Liver (tissue), 9 donors: ENCODE data around the gene L1TD1. TPM values are rescaled to one million over a fixed set of nuclear protein-coding genes. Genes with fewer than 3 reads are reported as not detected.

ENCODE experiments used
- DNase-seq: peaks from one replicate; pipeline ENCODE4 v3.0.0-alpha.2; 2017; ENCODE audit warnings: low spot score
- H3K27ac ChIP-seq, 2 donors: one replicate each; pipeline ENCODE4 v1.7.0; 2013; ENCODE audit warnings: inconsistent platforms in 2 of 2, low read length in 2 of 2, control low read depth in 1 of 2, low read depth in 1 of 2, mild to moderate bottlenecking in 1 of 2
- H3K27me3 ChIP-seq, 4 donors: one replicate each; pipeline versions ENCODE4 v1.6.1 to v1.7.0; 2013; ENCODE audit warnings: low read length in 3 of 4, inconsistent platforms in 1 of 4, mild to moderate bottlenecking in 1 of 4, moderate library complexity in 1 of 4; ENCODE audit not compliant: control insufficient read depth in 4 of 4, insufficient read depth in 4 of 4
- H3K36me3 ChIP-seq, 4 donors: one replicate each; pipeline versions ENCODE4 v1.6.1 to v1.7.0; 2013; ENCODE audit warnings: low read length in 3 of 4, mild to moderate bottlenecking in 3 of 4, low read depth in 1 of 4, moderate library complexity in 1 of 4; ENCODE audit not compliant: control insufficient read depth in 4 of 4, insufficient read depth in 3 of 4
- H3K4me1 ChIP-seq, 4 donors: one replicate each; pipeline versions ENCODE4 v1.6.1 to v1.7.0; 2013; ENCODE audit warnings: low read length in 3 of 4, mild to moderate bottlenecking in 3 of 4, moderate library complexity in 1 of 4; ENCODE audit not compliant: control insufficient read depth in 4 of 4, insufficient read depth in 4 of 4
- H3K4me3 ChIP-seq, 3 donors: one replicate each; pipeline versions ENCODE4 v1.6.1 to v1.7.0; 2013; ENCODE audit warnings: low read length in 3 of 3, control low read depth in 1 of 3, low read depth in 1 of 3, mild to moderate bottlenecking in 1 of 3
- H3K9ac ChIP-seq, 2 donors: one replicate each; pipeline ENCODE4 v1.7.0; 2013; ENCODE audit warnings: low read length in 2 of 2, mild to moderate bottlenecking in 2 of 2, moderate library complexity in 2 of 2, control low read depth in 1 of 2, low read depth in 1 of 2
- H3K9me3 ChIP-seq, 4 donors: one replicate each; pipeline versions ENCODE4 v1.6.1 to v1.7.0; 2013; ENCODE audit warnings: low read length in 3 of 4; ENCODE audit not compliant: control insufficient read depth in 4 of 4
- EGR1 ChIP-seq, 2 donors: IDR thresholded peaks; 2 replicates each; pipeline ENCODE4 v1.6.1; 2016 to 2018; ENCODE audit warnings: antibody characterized with exemption in 2 of 2, low read depth in 2 of 2
- FOXA1 ChIP-seq: IDR thresholded peaks from 2 replicates; pipeline ENCODE4 v1.6.1; 2016; ENCODE audit warnings: antibody characterized with exemption
- FOXA2 ChIP-seq: IDR thresholded peaks from 2 replicates; pipeline ENCODE4 v1.6.1; 2016; ENCODE audit warnings: antibody characterized with exemption
- HNF4A ChIP-seq, 2 donors: conservative IDR thresholded peaks; 2 replicates each; pipeline ENCODE4 v1.6.1; 2016; ENCODE audit warnings: antibody characterized with exemption in 2 of 2, mild to moderate bottlenecking in 2 of 2
- JUND ChIP-seq, 2 donors: IDR thresholded peaks; 2 replicates each; pipeline ENCODE4 v1.6.1; 2016; ENCODE audit warnings: antibody characterized with exemption in 2 of 2
- NR2F2 ChIP-seq: IDR thresholded peaks from 2 replicates; pipeline ENCODE4 v1.6.1; 2016; ENCODE audit warnings: antibody characterized with exemption
- SP1 ChIP-seq: IDR thresholded peaks from 2 replicates; pipeline ENCODE4 v1.6.1; 2018; ENCODE audit warnings: antibody characterized with exemption, mild to moderate bottlenecking
- YY1 ChIP-seq: IDR thresholded peaks from 2 replicates; pipeline ENCODE4 v1.6.1; 2016; ENCODE audit warnings: antibody characterized with exemption, mild to moderate bottlenecking
- WGBS: extraction: QIAGEN DNeasy Blood & Tissue Kit; methylation state at CpG from one replicate; pipeline ENCODE4 v1.1.7; 2013; 5-methylcytosine and 5-hydroxymethylcytosine counted together
- polyA plus RNA-seq, 2 donors: library from polyadenylated mRNA; stranded (reverse) in 1 of 2; unstranded in 1 of 2; fragments of 200-250 nt in 1 of 2; fragments of >200 nt in 1 of 2; fragmentation: Nextera tagmentation in 1 of 2; extraction: Ambion mirVana in 1 of 2; gene quantifications; one replicate each; pipeline versions ENCODE4 v1.2.1 to v1.2.3, GENCODE V29; 2013 to 2015
- total RNA-seq, 2 donors: library from RNA; depleted of rRNA; stranded (reverse); fragments of >200 nt; gene quantifications; one replicate each; pipeline ENCODE4 v1.2.3, GENCODE V29; 2014
- TF ChIP-seq, protein P1 (sequence below): IDR thresholded peaks from 2 replicates; pipeline ENCODE4 v1.6.1; 2016; ENCODE audit warnings: antibody characterized with exemption, mild to moderate bottlenecking
- TF ChIP-seq, protein P2 (sequence below): IDR thresholded peaks from 2 replicates; pipeline ENCODE4 v1.6.1; 2016; ENCODE audit warnings: antibody characterized with exemption
- donor health status: healthy.
- donor health status: healthy.
- donor health status: healthy.
- donor health status: healthy.
- donor health status: healthy.

L1TD1 gene
- total and polyA plus RNA-seq, 4 donors, result under 0.01 to 0.14 (median 0.01) TPM; not detected in 1

DNA sequence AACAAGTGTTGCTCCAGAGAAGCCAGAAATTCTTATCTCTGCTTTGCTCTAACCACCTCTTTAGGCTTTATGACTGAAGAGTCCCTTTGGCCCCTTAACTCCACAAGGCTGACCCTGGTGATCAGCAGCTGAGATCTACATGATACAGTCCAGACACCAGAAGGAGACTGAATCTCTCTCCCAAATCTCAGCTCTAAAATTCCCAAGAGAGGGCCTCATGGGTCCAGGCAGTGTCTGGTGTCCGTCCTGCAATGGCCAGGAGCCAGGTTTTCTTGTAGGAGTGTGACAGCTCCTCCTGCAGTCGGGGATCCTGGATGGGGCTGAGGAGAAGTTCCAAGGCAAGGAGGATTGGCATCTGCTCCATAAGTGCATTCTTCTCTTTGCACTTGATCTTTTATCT, 35.3 kb downstream of the L1TD1 start (continued):
- TF ChIP-seq, protein P1, sequence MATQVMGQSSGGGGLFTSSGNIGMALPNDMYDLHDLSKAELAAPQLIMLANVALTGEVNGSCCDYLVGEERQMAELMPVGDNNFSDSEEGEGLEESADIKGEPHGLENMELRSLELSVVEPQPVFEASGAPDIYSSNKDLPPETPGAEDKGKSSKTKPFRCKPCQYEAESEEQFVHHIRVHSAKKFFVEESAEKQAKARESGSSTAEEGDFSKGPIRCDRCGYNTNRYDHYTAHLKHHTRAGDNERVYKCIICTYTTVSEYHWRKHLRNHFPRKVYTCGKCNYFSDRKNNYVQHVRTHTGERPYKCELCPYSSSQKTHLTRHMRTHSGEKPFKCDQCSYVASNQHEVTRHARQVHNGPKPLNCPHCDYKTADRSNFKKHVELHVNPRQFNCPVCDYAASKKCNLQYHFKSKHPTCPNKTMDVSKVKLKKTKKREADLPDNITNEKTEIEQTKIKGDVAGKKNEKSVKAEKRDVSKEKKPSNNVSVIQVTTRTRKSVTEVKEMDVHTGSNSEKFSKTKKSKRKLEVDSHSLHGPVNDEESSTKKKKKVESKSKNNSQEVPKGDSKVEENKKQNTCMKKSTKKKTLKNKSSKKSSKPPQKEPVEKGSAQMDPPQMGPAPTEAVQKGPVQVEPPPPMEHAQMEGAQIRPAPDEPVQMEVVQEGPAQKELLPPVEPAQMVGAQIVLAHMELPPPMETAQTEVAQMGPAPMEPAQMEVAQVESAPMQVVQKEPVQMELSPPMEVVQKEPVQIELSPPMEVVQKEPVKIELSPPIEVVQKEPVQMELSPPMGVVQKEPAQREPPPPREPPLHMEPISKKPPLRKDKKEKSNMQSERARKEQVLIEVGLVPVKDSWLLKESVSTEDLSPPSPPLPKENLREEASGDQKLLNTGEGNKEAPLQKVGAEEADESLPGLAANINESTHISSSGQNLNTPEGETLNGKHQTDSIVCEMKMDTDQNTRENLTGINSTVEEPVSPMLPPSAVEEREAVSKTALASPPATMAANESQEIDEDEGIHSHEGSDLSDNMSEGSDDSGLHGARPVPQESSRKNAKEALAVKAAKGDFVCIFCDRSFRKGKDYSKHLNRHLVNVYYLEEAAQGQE, result no peak
- TF ChIP-seq EGR1 (IDR thresholded peaks at IDR 0.05; ENCODE audit: low read depth in 2 of 2), result no peak
- no peak for TF ChIP-seq YY1

GRCh38 chr1:62230718-62231117, 36.1 kb downstream of the L1TD1 start:
- 90% methylated on average over 5 of the region's 5 CpGs for WGBS
- no peak overlapping the region for H3K9ac ChIP-seq
- TF ChIP-seq, protein P2, sequence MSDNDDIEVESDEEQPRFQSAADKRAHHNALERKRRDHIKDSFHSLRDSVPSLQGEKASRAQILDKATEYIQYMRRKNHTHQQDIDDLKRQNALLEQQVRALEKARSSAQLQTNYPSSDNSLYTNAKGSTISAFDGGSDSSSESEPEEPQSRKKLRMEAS, result no peak
- TF ChIP-seq JUND (IDR thresholded peaks at IDR 0.05), result no peak
- no peak for TF ChIP-seq HNF4A (conservative IDR thresholded peaks at IDR 0.05)
- TF ChIP-seq, protein P1, result no peak
- no peak for TF ChIP-seq NR2F2
- TF ChIP-seq FOXA1, result no peak
- TF ChIP-seq FOXA2, result no peak
- TF ChIP-seq SP1, result no peak

GRCh38 chr1:62232871-62233278, 38.2 kb downstream of the L1TD1 start:
- TF ChIP-seq FOXA2 (no peak), HNF4A (conservative IDR thresholded peaks at IDR 0.05) (no peak)
- TF ChIP-seq, protein P2, result no peak
- peaks cover 0 to 3% (median 0%) of the 10 kb centered on the region in 4 donors for H3K4me1 ChIP-seq
- H3K27ac ChIP-seq, result no peak overlapping the region
- H3K9ac ChIP-seq, result no peak overlapping the region
- no peak for DNase-seq
- no peak overlapping the region for H3K4me3 ChIP-seq
- 62% methylated on average over 14 of the region's 14 CpGs for WGBS
- no peaks in the 10 kb centered on the region for H3K27me3 ChIP-seq
- H3K36me3 ChIP-seq, result no peaks in the 10 kb centered on the region
- H3K9me3 ChIP-seq, result no peaks in the 10 kb centered on the region

More at GRCh38 chr1:62230718-62231117, 36.1 kb downstream of the L1TD1 start:
- no peaks in the 10 kb centered on the region for H3K9me3 ChIP-seq
- DNase-seq, result no peak
- H3K27me3 ChIP-seq, result no peaks in the 10 kb centered on the region
- peaks cover 0 to 3% (median 0%) of the 10 kb centered on the region in 4 donors for H3K4me1 ChIP-seq
- H3K4me3 ChIP-seq, result no peak overlapping the region
- H3K27ac ChIP-seq, result no peak overlapping the region
- H3K36me3 ChIP-seq, result no peaks in the 10 kb centered on the region
